HG02588 (cell line): ENCODE results near the gene PODNL1.
"Not testable (repeated sequence)": the region's sequence is repeated elsewhere in the genome, so short reads cannot be mapped to it uniquely, and the experiment has no call there.

Experiments
- ATAC-seq: cut with Tn5 transposase; IDR thresholded peaks from one replicate; pipeline ENCODE4 v1.9.1; 2021; ENCODE audit warnings: mild to moderate bottlenecking, moderate library complexity; ENCODE audit not compliant: unreplicated experiment

PODNL1 gene

DNA sequence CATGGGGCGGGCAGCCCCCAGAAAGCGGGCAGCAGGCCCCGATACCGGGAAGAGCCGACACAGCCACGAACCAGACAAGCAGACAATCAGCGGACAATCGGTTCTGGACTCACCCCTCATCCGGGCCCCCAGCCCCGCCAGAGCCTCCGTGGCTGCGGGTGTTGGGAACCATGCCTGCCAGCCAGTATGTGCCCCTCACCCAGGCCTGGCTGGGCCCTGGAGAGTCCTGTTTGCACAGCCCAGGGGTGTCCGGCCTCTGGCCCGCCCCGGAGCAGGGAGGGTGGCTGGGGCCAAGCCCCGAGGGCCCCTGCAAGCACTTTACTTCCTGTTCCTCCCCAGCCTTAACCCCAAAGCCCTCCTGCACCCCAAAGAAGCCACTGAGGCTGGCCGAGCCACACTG lies 7.8 kb downstream of the PODNL1 start:
- no peak for ATAC-seq

- ATAC-seq, result no peak
Measured at GRCh38 chr19:13929956-13930355, 8.3 kb downstream of the PODNL1 start.

- ATAC-seq, result no peak
Measured at GRCh38 chr19:13929340-13929739, 8.9 kb downstream of the PODNL1 start.

GRCh38 chr19:13926715-13927114 lies 11.5 kb downstream of the PODNL1 start:
- no peak for ATAC-seq

GRCh38 chr19:13926010-13926409 lies 12.2 kb downstream of the PODNL1 start:
- no peak for ATAC-seq

DNA sequence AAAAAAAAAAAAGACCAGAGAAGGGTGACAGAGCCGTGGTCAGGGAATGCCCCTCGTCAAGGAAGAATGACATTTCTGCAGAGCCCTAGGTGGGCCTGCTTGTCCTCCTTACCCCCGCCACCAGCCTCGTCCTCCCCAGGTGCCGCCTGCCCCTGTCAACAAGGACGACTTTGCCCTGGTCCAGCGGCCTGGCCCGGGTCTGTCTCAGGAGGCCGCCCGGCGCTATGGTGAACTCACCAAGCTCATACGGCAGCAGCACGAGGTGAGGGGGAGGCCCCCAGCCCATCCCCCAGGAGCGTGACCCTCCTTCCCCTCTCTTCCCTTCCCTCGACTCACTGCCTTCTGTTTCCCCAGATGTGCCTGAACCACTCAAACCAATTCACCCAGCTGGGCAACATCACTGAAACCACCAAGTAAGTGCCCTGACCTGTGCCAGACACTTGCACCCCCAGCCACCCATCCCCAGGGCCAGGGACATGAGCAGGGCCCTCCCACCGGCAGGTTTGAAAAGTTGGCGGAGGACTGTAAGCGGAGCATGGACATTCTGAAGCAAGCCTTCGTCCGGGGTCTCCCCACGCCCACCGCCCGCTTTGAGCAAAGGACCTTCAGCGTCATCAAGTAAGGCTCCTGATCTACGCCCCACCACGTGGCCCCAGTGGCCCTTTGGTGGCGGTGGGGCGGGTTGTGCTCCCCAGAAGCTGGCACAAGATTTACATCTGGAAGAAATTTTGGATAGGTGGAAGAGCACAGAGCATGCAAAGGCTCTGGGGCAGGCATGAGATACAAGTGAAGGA lies 14.8 kb downstream of the PODNL1 start:
- ATAC-seq, result no peak

DNA sequence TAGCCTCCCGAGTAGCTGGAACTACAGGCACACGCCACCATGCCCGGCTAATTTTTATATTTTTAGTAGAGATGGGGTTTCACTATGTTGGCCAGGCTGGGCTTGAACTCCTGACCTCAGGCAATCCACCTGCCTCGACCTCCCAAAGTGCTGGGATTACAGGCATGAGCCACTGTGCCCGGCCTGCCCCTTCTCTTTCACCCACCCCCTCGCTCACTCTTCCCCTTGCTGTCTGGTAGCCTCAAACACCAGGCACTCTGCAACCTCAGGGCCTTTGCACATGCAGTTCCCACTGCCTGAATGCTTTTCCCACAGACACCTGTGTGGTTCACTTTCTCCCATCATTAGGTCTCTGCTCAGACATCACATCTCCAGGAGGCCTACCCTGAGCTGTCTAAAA lies 16.1 kb downstream of the PODNL1 start:
- not testable (repeated sequence) for ATAC-seq

- no peak for ATAC-seq
Measured at GRCh38 chr19:13920940-13921747, 17.1 kb downstream of the PODNL1 start.

- ATAC-seq, result no peak
Measured at GRCh38 chr19:13920524-13920923, 17.7 kb downstream of the PODNL1 start.

DNA sequence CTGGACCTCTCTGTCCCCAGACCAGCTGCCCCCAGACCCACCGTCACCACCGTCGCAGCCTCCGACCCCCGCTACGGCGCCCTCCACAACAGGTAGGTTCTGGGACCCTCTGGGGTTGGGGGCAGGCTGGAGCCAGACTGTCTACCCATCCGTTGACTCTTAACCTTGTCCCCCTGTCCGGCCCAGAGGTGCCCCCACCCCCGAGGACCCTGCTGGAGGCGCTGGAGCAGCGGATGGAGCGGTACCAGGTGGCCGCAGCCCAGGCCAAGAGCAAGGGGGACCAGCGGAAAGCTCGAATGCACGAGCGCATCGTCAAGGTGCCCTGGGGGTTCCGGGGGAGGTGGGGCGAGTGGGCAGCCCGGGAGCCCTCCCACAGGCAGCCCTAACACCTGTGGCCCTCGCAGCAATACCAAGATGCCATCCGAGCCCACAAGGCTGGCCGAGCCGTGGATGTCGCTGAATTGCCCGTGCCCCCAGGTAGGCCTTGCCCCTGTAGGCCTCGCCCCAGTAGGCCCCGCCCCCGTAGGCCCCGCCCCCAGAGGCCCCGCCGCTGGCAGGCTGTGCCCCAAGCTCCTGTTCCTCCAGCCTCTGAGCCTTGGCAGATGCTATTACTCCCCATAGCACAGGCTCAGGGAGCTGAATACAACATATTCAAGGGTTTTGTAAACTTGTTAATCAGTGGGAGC lies 19.3 kb downstream of the PODNL1 start:
- ATAC-seq, result no peak

DNA sequence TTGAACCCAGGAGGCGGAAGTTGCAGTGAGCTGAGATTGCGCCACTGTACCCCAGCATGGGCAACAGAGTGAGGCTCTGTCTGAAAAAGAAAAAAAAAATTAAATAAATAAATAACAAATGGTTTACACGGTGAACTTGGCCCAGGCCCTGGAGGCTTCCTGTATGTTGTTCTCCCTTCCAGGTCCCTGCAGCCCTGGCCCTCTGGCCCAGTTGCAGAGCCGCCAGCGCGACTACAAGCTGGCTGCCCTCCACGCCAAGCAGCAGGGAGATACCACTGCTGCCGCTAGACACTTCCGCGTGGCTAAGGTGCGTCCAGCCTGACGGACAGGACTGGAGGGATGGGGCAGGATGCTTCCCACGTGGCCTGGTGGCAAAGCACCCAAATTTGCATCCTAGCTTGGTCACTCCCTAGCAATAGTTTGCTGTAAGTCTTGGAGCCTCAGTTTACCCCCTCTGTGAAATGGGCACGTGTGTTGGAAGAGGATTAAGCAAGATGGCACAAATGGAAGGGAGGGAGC lies 20.3 kb downstream of the PODNL1 start:
- ATAC-seq, result no peak

DNA sequence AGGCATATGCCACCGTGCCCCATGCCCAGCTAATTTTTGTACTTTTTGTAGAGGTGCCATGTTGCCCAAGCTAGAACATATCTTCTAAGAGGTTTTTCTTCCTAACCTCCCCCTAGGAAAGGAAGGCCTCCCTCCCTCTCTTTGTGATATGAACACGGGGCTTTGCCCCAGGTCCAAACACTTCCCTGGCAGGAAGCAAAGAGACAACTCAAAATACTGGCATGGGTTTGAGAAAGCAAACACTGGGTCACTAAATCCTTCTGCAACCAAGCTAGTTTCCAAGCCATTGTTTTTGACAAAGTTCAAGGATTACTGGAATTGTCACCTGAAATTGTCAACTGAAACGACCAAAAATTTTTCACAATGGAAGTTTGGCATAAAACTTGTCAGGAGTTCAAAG lies 23.4 kb downstream of the PODNL1 start:
- ATAC-seq, result no peak

GRCh38 chr19:13913352-13913751 lies 24.9 kb downstream of the PODNL1 start:
- ATAC-seq, result no peak

- ATAC-seq, result no peak
Measured at GRCh38 chr19:13909430-13909829, 28.8 kb downstream of the PODNL1 start.

DNA sequence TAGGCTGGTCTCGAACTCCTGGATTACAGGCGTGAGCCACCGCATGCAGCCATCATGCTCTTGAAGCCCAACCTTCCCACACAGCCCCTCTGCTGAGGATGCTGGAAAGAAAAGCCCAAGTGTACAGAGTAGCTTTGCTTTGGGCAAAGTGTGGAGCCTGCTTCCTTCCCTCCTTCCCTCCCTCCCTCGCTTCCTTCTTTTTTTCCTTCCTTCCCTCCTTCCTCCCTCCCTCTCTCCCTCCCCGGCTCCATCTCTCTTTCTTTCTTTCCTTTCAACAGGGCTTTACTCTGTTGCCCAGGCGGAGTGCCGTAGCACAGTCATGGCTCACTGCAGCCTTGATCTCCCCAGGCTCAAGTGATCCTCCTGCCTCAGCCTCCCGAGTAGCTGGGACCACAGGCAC lies 29.5 kb downstream of the PODNL1 start:
- no peak for ATAC-seq

DNA sequence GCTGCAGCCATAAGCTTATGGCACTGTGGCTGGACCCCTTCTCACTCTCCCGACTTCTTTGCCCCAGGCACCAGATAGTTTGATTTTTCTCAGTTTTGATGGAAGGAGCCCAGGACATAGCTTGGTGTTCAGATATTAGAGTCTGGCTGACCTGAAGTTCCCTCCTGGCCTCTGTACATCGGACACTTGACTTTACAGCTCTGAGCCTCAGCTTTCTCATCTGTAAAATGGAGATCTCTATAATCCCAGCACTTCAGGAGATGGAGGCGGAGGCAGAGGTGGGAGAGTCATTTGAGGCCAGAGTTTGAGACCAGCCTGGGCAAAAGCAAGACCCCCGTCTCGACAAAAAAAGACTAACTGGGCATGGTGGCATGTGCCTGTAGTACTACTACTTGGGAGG lies 31.3 kb downstream of the PODNL1 start:
- ATAC-seq, result no peak

- peak; percentile 10 for ATAC-seq
Measured at GRCh38 chr19:13906521-13906904, 31.7 kb downstream of the PODNL1 start.

- peak; percentile 94 for ATAC-seq
Measured at GRCh38 chr19:13905634-13906520, 32.3 kb downstream of the PODNL1 start, which contains the start of the genes BRME1 and CC2D1A. Gene BRME1, minus strand, starts transcription at chr19:13906117. Its CDS starts 1,225 bp downstream, at chr19:13904892. Gene CC2D1A, plus strand, starts transcription at chr19:13906201. Its CDS starts 241 bp downstream, at chr19:13906442.

DNA sequence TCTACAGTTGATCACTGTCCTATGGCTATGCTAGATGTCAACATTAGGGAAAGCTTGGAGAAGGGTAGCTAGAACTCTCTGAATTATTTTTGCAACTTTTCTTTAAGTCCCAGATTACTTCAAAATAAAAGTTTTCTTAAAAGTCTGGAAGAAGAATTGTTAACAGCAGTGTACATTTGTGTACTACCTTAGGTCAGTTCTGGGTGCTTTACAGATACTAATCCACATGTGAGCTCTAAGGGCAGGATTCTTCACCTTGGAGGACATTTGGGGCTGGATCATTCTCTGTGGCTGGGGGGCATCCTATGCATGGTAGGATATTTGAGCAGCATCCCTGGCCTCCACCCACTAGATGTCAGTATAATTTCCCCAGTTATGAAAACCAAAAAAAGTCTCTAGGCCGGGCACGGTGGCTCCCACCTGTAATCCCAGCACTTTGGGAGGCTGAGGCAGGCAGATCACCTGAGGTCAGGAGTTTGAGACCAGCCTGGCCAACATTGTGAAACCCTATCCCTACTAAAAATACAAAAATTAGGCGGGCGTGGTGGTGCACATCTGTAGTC lies 35.1 kb downstream of the PODNL1 start:
- ATAC-seq, result no peak
